ENCODE results near the gene TMEM258. TPM values are rescaled to one million over a fixed set of nuclear protein-coding genes. Genes with fewer than 3 reads are reported as not detected.

The TMEM258 gene
- total RNA-seq, 1 experiment from 2014 or later: 110 TPM

- ATAC-seq (peak; percentile 25), DNase-seq (peak; percentile 88)
- H3K27ac ChIP-seq (ENCODE audit: low read length): no peak overlapping the region
- peaks cover 12% of the 10 kb centered on the region; the same call in 1 of the 2 replicates for H4K20me1 ChIP-seq (ENCODE audit: low read length)
- peaks cover 76% of the 10 kb centered on the region for H3K79me2 ChIP-seq (ENCODE audit: low read length)
- no peak for TF ChIP-seq EZH2 (IDR thresholded peaks at IDR 0.05; ENCODE audit: low read length, unreplicated experiment)
- peak; percentile 98 for TF ChIP-seq CTCF (conservative IDR thresholded peaks at IDR 0.05; ENCODE audit: low read depth, low read length)
- no peak overlapping the region for H3K4me3 ChIP-seq (ENCODE audit: low read length)
- BruUV-seq (replicated peaks): no TSS peak
- H3F3A ChIP-seq (ENCODE audit: low read length, unreplicated experiment): no peaks in the 10 kb centered on the region
- H3K9ac ChIP-seq (ENCODE audit: low read length): no peak overlapping the region
- peaks cover 17% of the 10 kb centered on the region for H3K4me1 ChIP-seq (ENCODE audit: insufficient read depth, low read length)
- H3K9me2 ChIP-seq (replicated peaks; ENCODE audit: low read length): no peaks in the 10 kb centered on the region
- H3K4me2 ChIP-seq (ENCODE audit: low read length): no peak overlapping the region
- ChIA-PET POLR2A (ENCODE audit: unreplicated experiment) (interaction anchor here (0.5 to 1.8 kb wide), 3 partner anchors 10 to 391 kb away, joined by 4 to 17 read pairs (median 4); no protein-coding TSS in a partner anchor), CTCF (interaction anchor here (0.5 to 1.9 kb wide), 14 partner anchors 18 to 475 kb away, joined by 3 to 21 read pairs (median 4); partner anchors contain the start of gene FADS1)
- no peaks in the 10 kb centered on the region for H3K27me3 ChIP-seq (ENCODE audit: low read length)
- no peak overlapping the region for H2AFZ ChIP-seq (ENCODE audit: low read length)
- peaks cover 45% of the 10 kb centered on the region; the same call in 1 of the 2 replicates for H3K36me3 ChIP-seq (ENCODE audit: low read depth, low read length)
- H3K9me3 ChIP-seq (ENCODE audit: low read length): no peaks in the 10 kb centered on the region
- intact Hi-C loops (cut with micrococcal nuclease): loop anchor here (1.0 to 5.0 kb wide), 8 partner anchors 18 to 580 kb away; partner anchors contain the start of gene FADS3
Observed at GRCh38 chr11:61797263-61797944, 5.0 kb upstream of the TMEM258 start.

- no peak overlapping the region for H3K4me3 ChIP-seq (ENCODE audit: low read length)
- BruUV-seq (replicated peaks): no TSS peak
- H3K27me3 ChIP-seq (ENCODE audit: low read length): no peaks in the 10 kb centered on the region
- DNase-seq: no peak
- H3K4me2 ChIP-seq (ENCODE audit: low read length): no peak overlapping the region
- H3K36me3 ChIP-seq (ENCODE audit: low read depth, low read length): peaks cover 40% of the 10 kb centered on the region; the same call in 1 of the 2 replicates
- peaks cover 24% of the 10 kb centered on the region for H3K4me1 ChIP-seq (ENCODE audit: insufficient read depth, low read length)
- peaks cover 12% of the 10 kb centered on the region; the same call in 1 of the 2 replicates for H4K20me1 ChIP-seq (ENCODE audit: low read length)
- no peaks in the 10 kb centered on the region for H3K9me2 ChIP-seq (replicated peaks; ENCODE audit: low read length)
- H3K27ac ChIP-seq (ENCODE audit: low read length): no peak overlapping the region
- H3K79me2 ChIP-seq (ENCODE audit: low read length): peaks cover 86% of the 10 kb centered on the region
- ChIA-PET POLR2A (ENCODE audit: unreplicated experiment) (interaction anchor here (0.6 to 0.7 kb wide), 2 partner anchors 19 to 1972 kb away, joined by 3 read pairs; partner anchors contain the start of gene ZFTA), CTCF (interaction anchor here (1.7 kb wide), 1 partner anchor 312 kb away, joined by 21 read pairs; no protein-coding TSS in a partner anchor)
- no peaks in the 10 kb centered on the region for H3K9me3 ChIP-seq (ENCODE audit: low read length)
- no peak overlapping the region for H2AFZ ChIP-seq (ENCODE audit: low read length)
- H3K9ac ChIP-seq (ENCODE audit: low read length): no peak overlapping the region
- no peaks in the 10 kb centered on the region for H3F3A ChIP-seq (ENCODE audit: low read length, unreplicated experiment)
- TF ChIP-seq CTCF (conservative IDR thresholded peaks at IDR 0.05; ENCODE audit: low read depth, low read length): no peak
- no peak for TF ChIP-seq EZH2phosphoT487 (IDR thresholded peaks at IDR 0.05; ENCODE audit: borderline replicate concordance, low read length)
- no peak for TF ChIP-seq EZH2 (IDR thresholded peaks at IDR 0.05; ENCODE audit: low read length, unreplicated experiment)
- ATAC-seq: no peak
- intact Hi-C loops (cut with micrococcal nuclease): loop anchor here (2.0 to 5.0 kb wide), 3 partner anchors 95 to 581 kb away; partner anchors contain the start of gene FADS3
Observed at GRCh38 chr11:61795876-61796526, 3.6 kb upstream of the TMEM258 start.
